Measurements from ENCODE around the gene CD300E. TPM values are rescaled to one million over a fixed set of nuclear protein-coding genes. Genes with fewer than 3 reads are reported as not detected.

The CD300E gene
- total and polyA plus RNA-seq, 2 donors (not counting 1 experiment from before 2014, with no cell fraction given): 0.10 to 0.92 TPM

GRCh38 chr17:74610108-74610507 is 13.4 kb downstream of the CD300E start:
- H3K9me3 ChIP-seq (ENCODE audit: control extremely low read depth in 1 of 3, control insufficient read depth in 2 of 3, insufficient read depth in 1 of 3, low read length in 2 of 3): peaks cover 0 to 23% (median 3%) of the 10 kb centered on the region in 3 donors
- TF ChIP-seq EZH2 (IDR thresholded peaks at IDR 0.05; ENCODE audit: borderline replicate concordance, insufficient read depth, low read depth, low read length, poor library complexity, severe bottlenecking) (no peak), CTCF (IDR thresholded peaks at IDR 0.05) (no peak)
- Mint-ChIP-seq H3K9me3 (ENCODE audit: insufficient read depth) (no peaks in the 10 kb centered on the region), H3K4me3 (no peak overlapping the region), H3K27ac (no peak overlapping the region), H3K27me3 (peaks cover 24% of the 10 kb centered on the region), H3K4me1 (peaks cover 12% of the 10 kb centered on the region)
- no peaks in the 10 kb centered on the region for H4K20me1 ChIP-seq (ENCODE audit: control insufficient read depth, insufficient read depth, low read length, poor library complexity, severe bottlenecking)
- H3K27ac ChIP-seq (ENCODE audit: low read length in 2 of 2): no peak overlapping the region
- no peak overlapping the region for H2AFZ ChIP-seq (ENCODE audit: insufficient read depth, low read depth, low read length, poor library complexity, severe bottlenecking)
- ChIA-PET CTCF (interaction anchor here (1.9 kb wide), 1 partner anchor 153 kb away, joined by 5 read pairs; no protein-coding TSS in a partner anchor), POLR2A (no interaction called here)
- no peak for ATAC-seq (ENCODE audit: low read depth)
- peaks cover 0 to 32% (median 7%) of the 10 kb centered on the region in 4 experiments for H3K27me3 ChIP-seq (replicated peaks in 1 of 4; ENCODE audit: control extremely low read depth in 1 of 4, control insufficient read depth in 3 of 4, insufficient read depth in 4 of 4, low read length in 3 of 4)
- WGBS (ENCODE audit: insufficient coverage): 30% methylated on average over 2 of the region's 2 CpGs
- peaks cover 26% of the 10 kb centered on the region in 2 donors for H3K4me1 ChIP-seq (ENCODE audit: control insufficient read depth in 2 of 2, insufficient read depth in 2 of 2, low read length in 2 of 2)
- no peak overlapping the region for H3K4me3 ChIP-seq (ENCODE audit: control extremely low read depth in 1 of 5, extremely low read depth in 1 of 5, insufficient read depth in 1 of 5, low read depth in 2 of 5, low read length in 4 of 5)
- H3K36me3 ChIP-seq (replicated peaks in 1 of 2; ENCODE audit: control extremely low read depth in 1 of 2, control insufficient read depth in 1 of 2, extremely low read depth in 1 of 2, insufficient read depth in 2 of 2, low read length in 1 of 2): no peaks in the 10 kb centered on the region
- no peak overlapping the region for H3K4me2 ChIP-seq (replicated peaks; ENCODE audit: low read depth, low read length, poor library complexity, severe bottlenecking)
- no peak for DNase-seq
- intact Hi-C loops (cut with micrococcal nuclease): no loop called here
- H3K9ac ChIP-seq (ENCODE audit: low read length): no peak overlapping the region
- no peaks in the 10 kb centered on the region for H3K79me2 ChIP-seq (ENCODE audit: control insufficient read depth, insufficient read depth, low read length)

- WGBS (ENCODE audit: insufficient coverage): 97% methylated on average over 3 of the region's 3 CpGs
These were observed 15.0 kb downstream of the CD300E start for GRCh38 chr17:74608511-74608910.

More at GRCh38 chr17:74608511-74608910, 15.0 kb downstream of the CD300E start:
- H2AFZ ChIP-seq (ENCODE audit: insufficient read depth, low read depth, low read length, poor library complexity, severe bottlenecking): no peak overlapping the region
- ATAC-seq (ENCODE audit: low read depth) (no peak), DNase-seq (no peak)
- no peak overlapping the region for H3K4me3 Mint-ChIP-seq
- peaks cover 17% of the 10 kb centered on the region for H3K27me3 Mint-ChIP-seq
- peaks cover 39 to 40% of the 10 kb centered on the region in 2 donors for H3K4me1 ChIP-seq (ENCODE audit: control insufficient read depth in 2 of 2, insufficient read depth in 2 of 2, low read length in 2 of 2)
- H3K9me3 ChIP-seq (ENCODE audit: control extremely low read depth in 1 of 3, control insufficient read depth in 2 of 3, insufficient read depth in 1 of 3, low read length in 2 of 3): peaks cover 0 to 17% (median 3%) of the 10 kb centered on the region in 3 donors
- H3K9me3 Mint-ChIP-seq (ENCODE audit: insufficient read depth): no peaks in the 10 kb centered on the region
- H4K20me1 ChIP-seq (ENCODE audit: control insufficient read depth, insufficient read depth, low read length, poor library complexity, severe bottlenecking): no peaks in the 10 kb centered on the region
- no peak overlapping the region for H3K4me3 ChIP-seq (ENCODE audit: control extremely low read depth in 1 of 5, extremely low read depth in 1 of 5, insufficient read depth in 1 of 5, low read depth in 2 of 5, low read length in 4 of 5)
- no peak overlapping the region for H3K27ac ChIP-seq (ENCODE audit: low read length in 2 of 2)
- peaks cover 0 to 23% (median 4%) of the 10 kb centered on the region in 4 experiments for H3K27me3 ChIP-seq (replicated peaks in 1 of 4; ENCODE audit: control extremely low read depth in 1 of 4, control insufficient read depth in 3 of 4, insufficient read depth in 4 of 4, low read length in 3 of 4)
- H3K36me3 ChIP-seq (replicated peaks in 1 of 2; ENCODE audit: control extremely low read depth in 1 of 2, control insufficient read depth in 1 of 2, extremely low read depth in 1 of 2, insufficient read depth in 2 of 2, low read length in 1 of 2): no peaks in the 10 kb centered on the region
- CTCF ChIA-PET: interaction anchor here (1.0 kb wide), 1 partner anchor 128 kb away, joined by 3 read pairs; no protein-coding TSS in a partner anchor
- no peak overlapping the region for H3K4me2 ChIP-seq (replicated peaks; ENCODE audit: low read depth, low read length, poor library complexity, severe bottlenecking)
- no peak overlapping the region for H3K9ac ChIP-seq (ENCODE audit: low read length)
- POLR2A ChIA-PET: no interaction called here
- H3K79me2 ChIP-seq (ENCODE audit: control insufficient read depth, insufficient read depth, low read length): no peaks in the 10 kb centered on the region
- H3K27ac Mint-ChIP-seq: no peak overlapping the region
- intact Hi-C loops (cut with micrococcal nuclease): no loop called here
- H3K4me1 Mint-ChIP-seq: peaks cover 26% of the 10 kb centered on the region
- TF ChIP-seq EZH2 (IDR thresholded peaks at IDR 0.05; ENCODE audit: borderline replicate concordance, insufficient read depth, low read depth, low read length, poor library complexity, severe bottlenecking) (no peak), CTCF (IDR thresholded peaks at IDR 0.05) (no peak)

Measured in B cell (primary cell).